GM12865 (cell line): ENCODE measurements around the gene INSR.
"Not testable (repeated sequence)": the region's sequence is repeated elsewhere in the genome, so short reads cannot be mapped to it uniquely, and the experiment has no call there.

Experiments used
- DNase-seq: peaks from one replicate; pipeline ENCODE4 v3.0.0; 2010; ENCODE audit warnings: low read depth
- H3K4me3 ChIP-seq: 2 replicates; pipeline ENCODE4 v1.5.1; 2011; ENCODE audit warnings: mild to moderate bottlenecking, low read depth, low read length, control low read depth
- CTCF ChIP-seq: IDR thresholded peaks from 2 replicates; pipeline ENCODE4 v1.5.1; 2011; ENCODE audit warnings: low read length, control low read depth, low read depth, inconsistent platforms; ENCODE audit not compliant: insufficient read depth; ENCODE audit errors: missing control alignments

INSR gene

GRCh38 chr19:7236153-7236552, 58.1 kb downstream of the INSR start:
- no peak overlapping the region for H3K4me3 ChIP-seq
- TF ChIP-seq CTCF, result no peak
- no peak for DNase-seq

- no peak for TF ChIP-seq CTCF
- no peak for DNase-seq
Observed at GRCh38 chr19:7230826-7231225, 63.4 kb downstream of the INSR start.

GRCh38 chr19:7229735-7230134, 64.5 kb downstream of the INSR start:
- H3K4me3 ChIP-seq, result no peak overlapping the region
- no peak for TF ChIP-seq CTCF
- DNase-seq, result no peak

More at GRCh38 chr19:7230826-7231225, 63.4 kb downstream of the INSR start:
- H3K4me3 ChIP-seq, result no peak overlapping the region

- no peak for TF ChIP-seq CTCF
- no peak for DNase-seq
- no peak overlapping the region for H3K4me3 ChIP-seq
Observed at GRCh38 chr19:7228935-7229541, 65.2 kb downstream of the INSR start.

- TF ChIP-seq CTCF, result no peak
- no peak for DNase-seq
- no peak overlapping the region for H3K4me3 ChIP-seq
Observed at GRCh38 chr19:7227735-7228134, 66.5 kb downstream of the INSR start.

GRCh38 chr19:7227149-7227548, 67.1 kb downstream of the INSR start:
- H3K4me3 ChIP-seq, DNase-seq: not testable (repeated sequence)

GRCh38 chr19:7226739-7227138, 67.5 kb downstream of the INSR start:
- H3K4me3 ChIP-seq, result no peak overlapping the region
- TF ChIP-seq CTCF, result no peak
- DNase-seq, result no peak
